HG02852 (cell line): Measurements from ENCODE around the gene IFI27.
"Not testable (repeated sequence)": the region's sequence is repeated elsewhere in the genome, so short reads cannot be mapped to it uniquely, and the experiment has no call there.

Experiments
- ATAC-seq: cut with Tn5 transposase; IDR thresholded peaks from one replicate; pipeline ENCODE4 v1.9.1; 2021; ENCODE audit warnings: mild to moderate bottlenecking, moderate library complexity; ENCODE audit not compliant: unreplicated experiment

IFI27 gene

GRCh38 chr14:94152676-94153075, 42.1 kb downstream of the IFI27 start:
- no peak for ATAC-seq

GRCh38 chr14:94153750-94154342, 43.3 kb downstream of the IFI27 start:
- no peak for ATAC-seq

GRCh38 chr14:94156143-94156542, 45.6 kb downstream of the IFI27 start:
- not testable (repeated sequence) for ATAC-seq

- ATAC-seq, result no peak
Observed at GRCh38 chr14:94157197-94157596, 46.7 kb downstream of the IFI27 start.

- ATAC-seq, result no peak
Observed at GRCh38 chr14:94158239-94158883, 47.8 kb downstream of the IFI27 start.

- ATAC-seq, result no peak
Observed at GRCh38 chr14:94161058-94161457, 50.5 kb downstream of the IFI27 start.

- no peak for ATAC-seq
Observed at GRCh38 chr14:94161981-94162380, 51.4 kb downstream of the IFI27 start.

GRCh38 chr14:94162466-94162865, 51.9 kb downstream of the IFI27 start:
- ATAC-seq, result no peak

GRCh38 chr14:94163796-94164195, 53.3 kb downstream of the IFI27 start:
- no peak for ATAC-seq

- no peak for ATAC-seq
Observed at GRCh38 chr14:94164685-94165431, 54.3 kb downstream of the IFI27 start.

GRCh38 chr14:94165744-94166143, 55.2 kb downstream of the IFI27 start:
- ATAC-seq, result no peak
